Measurements from ENCODE around the gene RBP5.

- no peak for TF ChIP-seq EZH2 (IDR thresholded peaks at IDR 0.05; ENCODE audit: borderline replicate concordance, low read depth, low read length, poor library complexity, severe bottlenecking)
- TF ChIP-seq, protein P1, sequence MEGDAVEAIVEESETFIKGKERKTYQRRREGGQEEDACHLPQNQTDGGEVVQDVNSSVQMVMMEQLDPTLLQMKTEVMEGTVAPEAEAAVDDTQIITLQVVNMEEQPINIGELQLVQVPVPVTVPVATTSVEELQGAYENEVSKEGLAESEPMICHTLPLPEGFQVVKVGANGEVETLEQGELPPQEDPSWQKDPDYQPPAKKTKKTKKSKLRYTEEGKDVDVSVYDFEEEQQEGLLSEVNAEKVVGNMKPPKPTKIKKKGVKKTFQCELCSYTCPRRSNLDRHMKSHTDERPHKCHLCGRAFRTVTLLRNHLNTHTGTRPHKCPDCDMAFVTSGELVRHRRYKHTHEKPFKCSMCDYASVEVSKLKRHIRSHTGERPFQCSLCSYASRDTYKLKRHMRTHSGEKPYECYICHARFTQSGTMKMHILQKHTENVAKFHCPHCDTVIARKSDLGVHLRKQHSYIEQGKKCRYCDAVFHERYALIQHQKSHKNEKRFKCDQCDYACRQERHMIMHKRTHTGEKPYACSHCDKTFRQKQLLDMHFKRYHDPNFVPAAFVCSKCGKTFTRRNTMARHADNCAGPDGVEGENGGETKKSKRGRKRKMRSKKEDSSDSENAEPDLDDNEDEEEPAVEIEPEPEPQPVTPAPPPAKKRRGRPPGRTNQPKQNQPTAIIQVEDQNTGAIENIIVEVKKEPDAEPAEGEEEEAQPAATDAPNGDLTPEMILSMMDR (conservative IDR thresholded peaks at IDR 0.05; ENCODE audit: low read depth, low read length) = no peak
Measured at GRCh38 chr12:7146228-7146627, 17.5 kb upstream of the RBP5 start.

Measured in A673 (cell line).